CD4-positive, alpha-beta T cell treated with Interleukin-15 for 1 hour (primary cell): ENCODE measurements around the gene MUC13.

Experiments used
- DNase-seq: peaks from one replicate; pipeline ENCODE4 v3.0.0-alpha.2; 2020

Gene MUC13

GRCh38 chr3:124862006-124862405, 72.5 kb downstream of the MUC13 start:
- no peak for DNase-seq

- DNase-seq, result no peak
These were observed 73.5 kb downstream of the MUC13 start for GRCh38 chr3:124861041-124861440.

- no peak for DNase-seq
These were observed 74.0 kb downstream of the MUC13 start for GRCh38 chr3:124860599-124860998.

GRCh38 chr3:124859025-124859424, 75.5 kb downstream of the MUC13 start:
- DNase-seq, result no peak

GRCh38 chr3:124858275-124858674, 76.3 kb downstream of the MUC13 start:
- DNase-seq, result no peak

GRCh38 chr3:124856677-124857076, 77.9 kb downstream of the MUC13 start:
- DNase-seq, result no peak
